ENCODE data around the gene CREG1. TPM values are rescaled to one million over a fixed set of nuclear protein-coding genes. Genes with fewer than 3 reads are reported as not detected.

The CREG1 gene
- total and polyA plus RNA-seq, 7 donors = 19.2 to 118 (median 35.5) TPM

GRCh38 chr1:167492481-167492910 lies 61.1 kb downstream of the CREG1 start:
- no peak for TF ChIP-seq CTCF (IDR thresholded peaks at IDR 0.05)
- intact Hi-C loops (cut with DNase I) = no loop called here
- WGBS, 3 donors = 52 to 72% (median 58%) methylated on average over 5 of the region's 5 CpGs
- H3K9me3 ChIP-seq = no peaks in the 10 kb centered on the region
- ATAC-seq (no peak), DNase-seq (no peak)
- H3K27me3 ChIP-seq (ENCODE audit: insufficient read depth in 3 of 3, low read length in 2 of 3) = peaks cover 0 to 2% (median 0%) of the 10 kb centered on the region in 3 donors
- H3K36me3 ChIP-seq (ENCODE audit: insufficient read depth in 1 of 2, low read depth in 1 of 2) = no peaks in the 10 kb centered on the region
- H3K4me1 ChIP-seq = no peaks in the 10 kb centered on the region
- no peak overlapping the region for H3K27ac ChIP-seq
- no peak overlapping the region for H3K4me3 ChIP-seq

- H3K4me1 ChIP-seq = no peaks in the 10 kb centered on the region
- WGBS, 3 donors = 71 to 72% (median 71%) methylated on average over 12 of the region's 12 CpGs
Measured at GRCh38 chr1:167491586-167492461, 61.7 kb downstream of the CREG1 start.

More at GRCh38 chr1:167491586-167492461, 61.7 kb downstream of the CREG1 start:
- H3K27ac ChIP-seq = no peak overlapping the region
- DNase-seq (no peak), ATAC-seq (no peak)
- peaks cover 0 to 2% (median 0%) of the 10 kb centered on the region in 3 donors for H3K27me3 ChIP-seq (ENCODE audit: insufficient read depth in 3 of 3, low read length in 2 of 3)
- intact Hi-C loops (cut with DNase I) = no loop called here
- H3K36me3 ChIP-seq (ENCODE audit: insufficient read depth in 1 of 2, low read depth in 1 of 2) = no peaks in the 10 kb centered on the region
- no peak for TF ChIP-seq CTCF (IDR thresholded peaks at IDR 0.05)
- H3K4me3 ChIP-seq = no peak overlapping the region
- no peaks in the 10 kb centered on the region for H3K9me3 ChIP-seq

Other genes starting within 250 kb of the CREG1 start
- 1 to 10 TPM in 2 of 4 donors, under 1 TPM in 2; 0.18 to 1.2 (median 0.88) TPM for gene CD247, start 35.2 kb downstream of the CREG1 start, total RNA-seq
- gene CD247, start 35.2 kb downstream of the CREG1 start, polyA plus RNA-seq = 1 to 10 TPM in 1 of 3 donors, under 1 TPM in 2; 0.25 to 1.9 (median 0.55) TPM
- 10 to 100 TPM in 3 of 4 donors, 1 to 10 TPM in 1; 9.9 to 34.2 (median 23.1) TPM for gene RCSD1, start 76.5 kb upstream of the CREG1 start, total RNA-seq
- 10 to 100 TPM in 2 of 3 donors, 1 to 10 TPM in 1; 3.9 to 13.7 (median 10.4) TPM for gene RCSD1, start 76.5 kb upstream of the CREG1 start, polyA plus RNA-seq
- gene MPZL1, start 168.2 kb upstream of the CREG1 start, total RNA-seq = 10 to 100 TPM; 14.1 to 22.4 (median 18.3) TPM
- gene MPZL1, start 168.2 kb upstream of the CREG1 start, polyA plus RNA-seq = 10 to 100 TPM in 2 of 3 donors, 1 to 10 TPM in 1; 5.2 to 14.0 (median 12.6) TPM